Measurements from ENCODE around the gene PICK1.

The PICK1 gene

GRCh38 chr22:38025514-38025913 is 31.7 kb upstream of the PICK1 start:
- Histone ChIP-seq H3K27me3 (ENCODE audit: insufficient read depth, low read depth, severe bottlenecking) (no peaks in the 10 kb centered on the region), H3K4me3 (ENCODE audit: low read depth, low read length) (no peak overlapping the region), H3K27ac (no peak overlapping the region), H3K9me3 (ENCODE audit: severe bottlenecking) (no peaks in the 10 kb centered on the region), H3K36me3 (no peaks in the 10 kb centered on the region)
- no peak for TF ChIP-seq CTCF (IDR thresholded peaks at IDR 0.05; ENCODE audit: low read depth, low read length)
- no peak for DNase-seq

GRCh38 chr22:38026130-38027111 is 30.8 kb upstream of the PICK1 start:
- Histone ChIP-seq H3K4me3 (ENCODE audit: low read depth, low read length) (no peak overlapping the region), H3K27ac (no peak overlapping the region), H3K36me3 (no peaks in the 10 kb centered on the region), H3K9me3 (ENCODE audit: severe bottlenecking) (no peaks in the 10 kb centered on the region), H3K27me3 (ENCODE audit: insufficient read depth, low read depth, severe bottlenecking) (no peaks in the 10 kb centered on the region)
- TF ChIP-seq CTCF (IDR thresholded peaks at IDR 0.05; ENCODE audit: low read depth, low read length): no peak
- no peak for DNase-seq

- no peaks in the 10 kb centered on the region for H3K9me3 ChIP-seq (ENCODE audit: severe bottlenecking)
- DNase-seq: no peak
- H3K27ac ChIP-seq: no peak overlapping the region
- H3K36me3 ChIP-seq: no peaks in the 10 kb centered on the region
- H3K27me3 ChIP-seq (ENCODE audit: insufficient read depth, low read depth, severe bottlenecking): no peaks in the 10 kb centered on the region
- no peak overlapping the region for H3K4me3 ChIP-seq (ENCODE audit: low read depth, low read length)
- no peak for TF ChIP-seq CTCF (IDR thresholded peaks at IDR 0.05; ENCODE audit: low read depth, low read length)
Measured at GRCh38 chr22:38027487-38027886, 29.7 kb upstream of the PICK1 start.

- H3K27me3 ChIP-seq (ENCODE audit: insufficient read depth, low read depth, severe bottlenecking): no peaks in the 10 kb centered on the region
- H3K36me3 ChIP-seq: no peaks in the 10 kb centered on the region
- H3K4me3 ChIP-seq (ENCODE audit: low read depth, low read length): no peak overlapping the region
- H3K27ac ChIP-seq: no peak overlapping the region
- no peak for TF ChIP-seq CTCF (IDR thresholded peaks at IDR 0.05; ENCODE audit: low read depth, low read length)
- no peaks in the 10 kb centered on the region for H3K9me3 ChIP-seq (ENCODE audit: severe bottlenecking)
- DNase-seq: no peak
Measured at GRCh38 chr22:38028344-38029130, 28.7 kb upstream of the PICK1 start.

GRCh38 chr22:38029370-38029769 is 27.8 kb upstream of the PICK1 start:
- TF ChIP-seq CTCF (IDR thresholded peaks at IDR 0.05; ENCODE audit: low read depth, low read length): no peak
- H3K4me3 ChIP-seq (ENCODE audit: low read depth, low read length): no peak overlapping the region
- no peaks in the 10 kb centered on the region for H3K27me3 ChIP-seq (ENCODE audit: insufficient read depth, low read depth, severe bottlenecking)
- H3K9me3 ChIP-seq (ENCODE audit: severe bottlenecking): no peaks in the 10 kb centered on the region
- no peaks in the 10 kb centered on the region for H3K36me3 ChIP-seq
- H3K27ac ChIP-seq: no peak overlapping the region
- no peak for DNase-seq

All from WERI-Rb-1 (cell line).